Cardiac fibroblast (primary cell): Measurements from ENCODE around the gene NNMT.

ENCODE experiments used
- DNase-seq, 2 donors: peaks; one replicate each; pipeline versions ENCODE4 v3.0.0 to v3.0.0-alpha.2; 2010; ENCODE audit warnings: low read depth in 2 of 2
- H3K4me3 ChIP-seq, 2 donors: replicated peaks in 1 of 2; 1 replicate in 1 of 2; 2 replicates in 1 of 2; pipeline ENCODE4 v1.5.1; 2011; ENCODE audit warnings: low read depth in 2 of 2, low read length in 2 of 2, mild to moderate bottlenecking in 2 of 2, moderate library complexity in 1 of 2
- TF ChIP-seq, protein P1 (sequence below): IDR thresholded peaks from one replicate; pipeline ENCODE4 v1.5.1; 2011; ENCODE audit warnings: low read depth, mild to moderate bottlenecking, low read length, inconsistent platforms

The NNMT gene

DNA sequence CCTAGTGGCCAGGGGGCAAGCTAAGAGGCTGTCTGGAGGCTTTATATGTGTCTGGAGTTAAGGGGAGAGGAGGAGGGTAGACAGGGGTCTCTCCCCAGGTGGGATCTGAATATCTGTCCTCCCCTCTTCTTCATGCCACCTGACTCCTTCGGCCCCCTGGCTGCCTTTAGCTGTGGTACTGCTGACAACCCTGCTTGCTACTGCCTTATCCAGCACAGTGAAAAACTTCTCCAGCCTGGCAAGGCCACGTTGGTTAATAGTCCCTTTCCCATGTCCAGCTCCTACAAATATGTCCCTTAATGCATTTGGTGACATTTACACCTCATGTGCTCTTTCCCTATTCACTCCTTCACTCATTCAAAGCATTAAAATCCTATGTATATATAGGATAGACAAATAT is 42.4 kb upstream of the NNMT start:
- TF ChIP-seq, protein P1, sequence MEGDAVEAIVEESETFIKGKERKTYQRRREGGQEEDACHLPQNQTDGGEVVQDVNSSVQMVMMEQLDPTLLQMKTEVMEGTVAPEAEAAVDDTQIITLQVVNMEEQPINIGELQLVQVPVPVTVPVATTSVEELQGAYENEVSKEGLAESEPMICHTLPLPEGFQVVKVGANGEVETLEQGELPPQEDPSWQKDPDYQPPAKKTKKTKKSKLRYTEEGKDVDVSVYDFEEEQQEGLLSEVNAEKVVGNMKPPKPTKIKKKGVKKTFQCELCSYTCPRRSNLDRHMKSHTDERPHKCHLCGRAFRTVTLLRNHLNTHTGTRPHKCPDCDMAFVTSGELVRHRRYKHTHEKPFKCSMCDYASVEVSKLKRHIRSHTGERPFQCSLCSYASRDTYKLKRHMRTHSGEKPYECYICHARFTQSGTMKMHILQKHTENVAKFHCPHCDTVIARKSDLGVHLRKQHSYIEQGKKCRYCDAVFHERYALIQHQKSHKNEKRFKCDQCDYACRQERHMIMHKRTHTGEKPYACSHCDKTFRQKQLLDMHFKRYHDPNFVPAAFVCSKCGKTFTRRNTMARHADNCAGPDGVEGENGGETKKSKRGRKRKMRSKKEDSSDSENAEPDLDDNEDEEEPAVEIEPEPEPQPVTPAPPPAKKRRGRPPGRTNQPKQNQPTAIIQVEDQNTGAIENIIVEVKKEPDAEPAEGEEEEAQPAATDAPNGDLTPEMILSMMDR = no peak
- no peak overlapping the region for H3K4me3 ChIP-seq
- no peak for DNase-seq

DNA sequence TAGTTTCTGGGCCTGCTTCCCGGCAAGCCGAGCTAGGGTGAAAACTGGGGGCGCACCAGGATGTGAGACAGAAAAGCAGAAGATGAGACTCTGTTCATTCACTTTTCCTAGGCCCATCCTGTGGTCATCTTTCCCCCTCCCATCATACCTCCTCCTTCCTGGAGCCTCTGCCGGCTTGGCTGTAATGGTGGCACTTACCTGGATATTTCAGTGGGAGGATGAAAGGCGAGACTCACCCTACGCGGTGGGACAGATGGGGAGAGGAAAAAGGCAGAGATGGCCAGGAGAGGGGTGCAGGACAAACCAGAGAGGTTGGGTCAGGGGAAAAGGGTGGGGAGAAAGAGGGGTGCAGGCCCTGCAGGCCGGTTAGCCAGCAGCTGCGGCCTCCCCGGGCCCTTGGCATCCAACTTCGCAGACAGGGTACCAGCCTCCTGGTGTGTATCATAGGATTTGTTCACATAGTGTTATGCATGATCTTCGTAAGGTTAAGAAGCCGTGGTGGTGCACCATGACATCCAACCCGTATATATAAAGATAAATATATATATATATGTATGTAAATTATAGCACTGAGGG is 41.5 kb upstream of the NNMT start:
- TF ChIP-seq, protein P1 = no peak
- H3K4me3 ChIP-seq = no peak overlapping the region
- no peak for DNase-seq

DNA sequence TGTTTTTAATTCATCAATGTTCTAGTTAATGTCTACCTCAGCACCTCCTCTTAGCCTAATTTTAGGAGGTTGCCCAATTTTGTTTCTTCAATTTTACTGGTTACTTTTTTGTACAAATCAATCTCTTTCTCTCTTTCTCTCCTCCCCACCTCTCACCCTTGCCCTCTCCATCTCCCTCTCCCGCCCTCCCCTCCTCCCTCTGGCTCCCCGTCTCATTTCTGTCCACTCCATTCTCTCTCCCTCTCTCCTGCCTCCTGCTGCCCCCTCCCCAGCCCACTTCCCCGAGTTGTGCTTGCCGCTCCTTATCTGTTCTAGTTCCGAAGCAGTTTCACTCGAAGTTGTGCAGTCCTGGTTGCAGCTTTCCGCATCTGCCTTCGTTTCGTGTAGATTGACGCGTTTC is 40.9 kb upstream of the NNMT start:
- H3K4me3 ChIP-seq = no peak overlapping the region
- DNase-seq = no peak
- TF ChIP-seq, protein P1 = no peak

DNA sequence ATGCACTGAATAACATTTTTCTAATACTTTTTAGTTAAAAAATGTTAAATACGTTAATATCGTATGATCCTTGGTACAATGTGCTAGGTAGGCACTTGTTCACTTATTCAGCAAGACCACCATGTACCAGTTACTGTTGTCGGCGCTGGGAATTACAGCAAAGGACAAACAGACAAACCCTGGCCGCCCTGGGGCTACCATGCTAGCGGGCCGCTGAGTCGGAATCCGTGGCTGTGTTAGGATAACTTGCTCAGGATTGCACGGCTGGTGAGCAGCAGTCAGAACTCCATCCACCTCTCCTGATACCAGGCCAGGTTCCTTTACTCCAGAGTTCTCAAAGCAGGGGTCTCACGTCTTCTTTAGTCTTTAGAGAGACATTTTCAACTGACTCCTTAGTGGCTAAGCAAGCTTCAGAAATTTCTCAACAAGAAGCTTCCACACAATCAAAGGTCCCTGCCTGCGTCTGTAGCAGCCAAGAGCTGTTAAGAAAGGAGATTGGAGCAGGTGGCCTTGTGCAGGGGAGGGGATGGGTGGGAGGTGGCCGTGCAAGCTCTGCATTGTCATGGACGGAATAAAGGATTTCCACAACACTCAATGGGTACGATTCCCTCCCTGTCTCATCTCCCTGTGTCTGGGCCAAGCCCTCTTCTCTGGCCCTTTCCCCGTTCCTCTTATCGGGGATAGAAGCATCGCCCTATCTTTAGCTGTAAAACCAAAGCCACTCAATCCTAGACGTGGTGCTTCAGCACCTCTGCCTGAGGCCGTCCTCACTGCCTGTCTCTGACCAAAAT is 39.8 kb upstream of the NNMT start:
- TF ChIP-seq, protein P1 = no peak
- no peak overlapping the region for H3K4me3 ChIP-seq
- no peak for DNase-seq

DNA sequence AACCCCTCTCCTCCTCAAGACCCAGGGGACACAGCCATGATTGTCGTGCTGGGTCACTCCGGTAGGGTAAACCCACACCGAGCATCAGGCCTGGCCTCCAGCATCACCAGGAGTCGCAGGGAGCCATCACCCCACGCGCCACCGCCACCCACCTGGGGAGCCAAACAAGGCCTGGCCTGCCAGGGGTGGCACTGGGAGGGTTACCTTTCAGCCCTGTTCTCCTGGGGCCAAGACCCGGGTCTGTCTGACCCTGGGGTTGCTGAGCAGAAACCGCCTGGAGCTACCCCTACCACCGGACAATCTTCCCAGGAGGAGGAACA is 39.3 kb upstream of the NNMT start:
- H3K4me3 ChIP-seq = no peak overlapping the region
- no peak for DNase-seq

DNA sequence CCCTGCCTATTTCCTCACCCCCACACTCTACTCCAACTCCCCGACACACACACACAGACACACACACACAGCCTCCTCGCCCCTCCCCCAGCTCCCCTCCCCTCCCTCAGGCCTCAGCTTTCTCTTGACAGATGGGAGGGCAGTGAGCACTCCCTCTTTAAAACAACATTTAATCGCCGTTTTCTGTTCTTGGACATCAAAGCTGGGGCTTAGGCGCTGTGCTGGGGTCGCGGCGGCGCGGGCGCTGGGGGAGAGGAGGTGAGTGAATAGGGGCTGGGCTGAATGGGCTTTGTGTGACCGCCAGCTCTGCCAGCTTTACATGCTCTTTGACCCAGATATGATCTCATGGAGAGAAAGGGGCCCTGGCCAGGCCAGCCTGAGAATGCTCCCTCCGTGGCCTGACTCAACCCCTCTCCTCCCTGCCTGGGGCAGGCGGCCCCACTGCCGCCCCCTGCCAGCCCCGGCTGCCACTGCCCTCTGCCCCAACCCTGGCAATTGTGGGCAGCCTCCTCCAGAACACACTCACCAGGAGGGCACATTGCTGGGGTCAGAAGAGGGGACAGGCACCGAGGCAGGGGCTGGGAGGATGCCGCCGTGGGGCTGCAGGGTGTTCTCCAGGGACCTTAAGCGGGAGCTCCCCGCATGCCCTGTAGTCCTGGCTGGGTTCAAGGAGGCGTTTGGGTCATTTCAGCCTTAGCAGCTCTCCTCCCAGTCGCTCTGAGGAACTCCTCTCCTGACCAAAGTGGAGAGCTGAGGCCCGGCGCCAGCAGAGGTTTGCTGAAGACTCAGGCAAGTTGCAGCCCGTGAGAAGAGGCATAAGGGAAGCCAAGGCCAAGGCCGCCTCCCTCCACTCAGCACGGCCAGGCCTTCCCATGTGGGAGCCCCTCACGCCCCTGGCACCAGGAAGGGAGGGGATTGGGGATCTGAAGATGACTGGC is 38.3 kb upstream of the NNMT start:
- DNase-seq = peak; percentile 76 to 81
- H3K4me3 ChIP-seq = peak overlapping the region in 1 of 2 donors; percentile 1
- TF ChIP-seq, protein P1 = peak; percentile 53

More for the DNA sequence above, 39.3 kb upstream of the NNMT start:
- TF ChIP-seq, protein P1 = no peak
